OCI-LY7 (cell line): ENCODE results near the gene MYH10.
"Not testable (repeated sequence)": the region's sequence is repeated elsewhere in the genome, so short reads cannot be mapped to it uniquely, and the experiment has no call there.

Source experiments
- EZH2phosphoT487 ChIP-seq: fragments of 200-600 bp; sonication (generic); IDR thresholded peaks from 2 replicates; pipeline ENCODE4 v1.6.1; 2018; ENCODE audit warnings: low read depth, borderline replicate concordance, mild to moderate bottlenecking, mixed run types, antibody characterized with exemption, low read length, moderate library complexity, mixed read lengths
- TF ChIP-seq, protein P1 (sequence below): fragments of 200-600 bp; sonication (generic); conservative IDR thresholded peaks from 2 replicates; pipeline ENCODE4 v1.5.1; 2014; ENCODE audit warnings: mild to moderate bottlenecking, antibody characterized with exemption, low read length, moderate library complexity, mixed read lengths

DNA sequence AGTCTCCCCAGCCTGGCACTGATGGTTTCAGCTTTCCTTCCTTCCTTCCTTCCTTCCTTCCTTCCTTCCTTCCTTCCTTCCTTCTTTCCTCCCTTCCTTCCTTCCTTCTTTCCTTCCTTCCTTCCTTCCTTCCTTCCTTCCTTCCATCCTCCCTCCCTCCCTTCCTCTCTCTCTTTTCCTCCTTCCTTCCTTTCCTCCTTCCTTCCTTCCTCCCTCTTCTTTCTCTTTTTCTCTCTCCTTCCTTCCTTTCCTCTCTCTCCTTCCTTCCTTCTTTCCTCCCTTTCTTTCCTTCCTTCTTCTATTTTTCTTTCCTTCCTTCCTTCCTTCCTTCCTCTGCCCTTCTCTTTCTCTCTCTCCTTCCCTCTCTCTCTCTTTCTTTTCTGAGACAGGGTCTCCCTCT lies 30.2 kb upstream of the MYH10 start:
- TF ChIP-seq, protein P1, sequence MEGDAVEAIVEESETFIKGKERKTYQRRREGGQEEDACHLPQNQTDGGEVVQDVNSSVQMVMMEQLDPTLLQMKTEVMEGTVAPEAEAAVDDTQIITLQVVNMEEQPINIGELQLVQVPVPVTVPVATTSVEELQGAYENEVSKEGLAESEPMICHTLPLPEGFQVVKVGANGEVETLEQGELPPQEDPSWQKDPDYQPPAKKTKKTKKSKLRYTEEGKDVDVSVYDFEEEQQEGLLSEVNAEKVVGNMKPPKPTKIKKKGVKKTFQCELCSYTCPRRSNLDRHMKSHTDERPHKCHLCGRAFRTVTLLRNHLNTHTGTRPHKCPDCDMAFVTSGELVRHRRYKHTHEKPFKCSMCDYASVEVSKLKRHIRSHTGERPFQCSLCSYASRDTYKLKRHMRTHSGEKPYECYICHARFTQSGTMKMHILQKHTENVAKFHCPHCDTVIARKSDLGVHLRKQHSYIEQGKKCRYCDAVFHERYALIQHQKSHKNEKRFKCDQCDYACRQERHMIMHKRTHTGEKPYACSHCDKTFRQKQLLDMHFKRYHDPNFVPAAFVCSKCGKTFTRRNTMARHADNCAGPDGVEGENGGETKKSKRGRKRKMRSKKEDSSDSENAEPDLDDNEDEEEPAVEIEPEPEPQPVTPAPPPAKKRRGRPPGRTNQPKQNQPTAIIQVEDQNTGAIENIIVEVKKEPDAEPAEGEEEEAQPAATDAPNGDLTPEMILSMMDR, result not testable (repeated sequence)
- TF ChIP-seq EZH2phosphoT487, result not testable (repeated sequence)
